GM15510 (cell line): Measurements from ENCODE around the gene ZNF142.
A peak's percentile ranks its signal among the peaks of the same experiment; 100 is the strongest.

Experiments
- POLR2A ChIP-seq: IDR thresholded peaks from 3 replicates; pipeline ENCODE4 v1.6.1; 2011; ENCODE audit warnings: borderline replicate concordance; ENCODE audit not compliant: insufficient read length; ENCODE audit errors: extremely low read depth

Gene ZNF142, protein sequence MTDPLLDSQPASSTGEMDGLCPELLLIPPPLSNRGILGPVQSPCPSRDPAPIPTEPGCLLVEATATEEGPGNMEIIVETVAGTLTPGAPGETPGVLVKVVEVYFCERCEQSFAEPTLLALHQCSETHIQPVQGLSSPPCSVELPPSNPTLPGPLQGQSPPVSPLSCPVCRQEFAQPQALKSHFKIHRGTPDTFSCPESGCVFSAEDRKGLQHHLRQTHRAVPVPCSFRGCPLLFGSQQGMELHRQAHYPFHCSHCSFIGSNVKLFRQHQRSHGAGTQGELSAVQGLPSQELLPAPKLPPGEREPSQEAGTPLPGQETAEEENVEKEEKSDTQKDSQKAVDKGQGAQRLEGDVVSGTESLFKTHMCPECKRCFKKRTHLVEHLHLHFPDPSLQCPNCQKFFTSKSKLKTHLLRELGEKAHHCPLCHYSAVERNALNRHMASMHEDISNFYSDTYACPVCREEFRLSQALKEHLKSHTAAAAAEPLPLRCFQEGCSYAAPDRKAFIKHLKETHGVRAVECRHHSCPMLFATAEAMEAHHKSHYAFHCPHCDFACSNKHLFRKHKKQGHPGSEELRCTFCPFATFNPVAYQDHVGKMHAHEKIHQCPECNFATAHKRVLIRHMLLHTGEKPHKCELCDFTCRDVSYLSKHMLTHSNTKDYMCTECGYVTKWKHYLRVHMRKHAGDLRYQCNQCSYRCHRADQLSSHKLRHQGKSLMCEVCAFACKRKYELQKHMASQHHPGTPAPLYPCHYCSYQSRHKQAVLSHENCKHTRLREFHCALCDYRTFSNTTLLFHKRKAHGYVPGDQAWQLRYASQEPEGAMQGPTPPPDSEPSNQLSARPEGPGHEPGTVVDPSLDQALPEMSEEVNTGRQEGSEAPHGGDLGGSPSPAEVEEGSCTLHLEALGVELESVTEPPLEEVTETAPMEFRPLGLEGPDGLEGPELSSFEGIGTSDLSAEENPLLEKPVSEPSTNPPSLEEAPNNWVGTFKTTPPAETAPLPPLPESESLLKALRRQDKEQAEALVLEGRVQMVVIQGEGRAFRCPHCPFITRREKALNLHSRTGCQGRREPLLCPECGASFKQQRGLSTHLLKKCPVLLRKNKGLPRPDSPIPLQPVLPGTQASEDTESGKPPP (N-terminal part only)

GRCh38 chr2:218659258-218659987 is at the start of gene ZNF142, which contains the start of gene BCS1L:
ZNF142 (minus strand) TSS chr2:218659623; CDS start chr2:218656429, 3,194 bp downstream.
BCS1L (plus strand) TSS chr2:218659683; CDS start chr2:218660988, 1,305 bp downstream.
- TF ChIP-seq POLR2A: peak; percentile 81

GRCh38 chr2:218708086-218708485 is 48.7 kb upstream of the ZNF142 start:
- no peak for TF ChIP-seq POLR2A

- TF ChIP-seq POLR2A: no peak
Observed at GRCh38 chr2:218703341-218703740, 43.9 kb upstream of the ZNF142 start.

GRCh38 chr2:218701806-218702205 is 42.4 kb upstream of the ZNF142 start:
- TF ChIP-seq POLR2A: no peak

DNA sequence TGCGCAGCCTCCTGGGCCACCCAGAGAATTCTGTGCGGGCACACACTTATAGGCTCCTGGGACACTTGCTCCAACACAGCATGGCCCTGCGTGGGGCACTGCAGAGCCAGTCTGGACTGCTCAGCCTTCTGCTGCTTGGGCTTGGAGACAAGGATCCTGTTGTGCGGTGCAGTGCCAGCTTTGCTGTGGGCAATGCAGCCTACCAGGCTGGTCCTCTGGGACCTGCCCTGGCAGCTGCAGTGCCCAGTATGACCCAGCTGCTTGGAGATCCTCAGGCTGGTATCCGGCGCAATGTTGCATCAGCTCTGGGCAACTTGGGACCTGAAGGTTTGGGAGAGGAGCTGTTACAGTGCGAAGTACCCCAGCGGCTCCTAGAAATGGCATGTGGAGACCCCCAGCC is 39.5 kb upstream of the ZNF142 start:
- TF ChIP-seq POLR2A: no peak

DNA sequence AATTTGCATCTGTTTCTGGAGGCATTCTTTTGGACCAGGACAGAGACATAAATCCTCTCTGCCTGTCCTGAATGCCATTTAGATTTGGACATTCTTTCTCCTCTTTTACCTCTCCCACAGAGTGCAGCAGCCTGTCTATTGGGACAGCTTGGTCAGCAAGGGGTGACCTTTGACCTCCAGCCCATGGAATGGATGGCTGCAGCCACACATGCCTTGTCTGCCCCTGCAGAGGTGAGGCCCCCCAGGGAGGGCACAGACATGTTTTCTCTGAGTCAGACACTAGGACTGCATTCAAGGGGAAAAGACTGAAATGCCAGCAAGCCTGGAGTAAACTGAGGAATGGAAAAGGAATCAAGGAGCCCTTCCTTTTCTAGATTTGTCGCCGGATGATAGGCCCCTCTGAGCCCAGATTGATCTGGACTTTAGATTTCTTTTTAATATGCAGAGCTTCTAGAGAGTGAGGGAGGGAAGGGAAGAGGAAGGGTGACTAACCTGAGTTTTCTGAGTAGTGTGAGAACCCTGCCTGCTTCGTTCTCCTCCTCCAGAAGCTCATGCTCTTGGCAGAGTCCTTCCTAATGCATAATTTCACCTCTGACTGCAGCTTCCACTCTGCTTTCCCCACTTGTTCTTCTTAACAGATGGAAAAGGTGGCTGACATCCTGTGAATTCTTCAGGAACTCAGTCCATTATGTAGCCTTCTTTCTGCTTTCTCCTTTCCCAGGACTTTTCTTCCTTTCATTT is 35.2 kb upstream of the ZNF142 start:
- TF ChIP-seq POLR2A: no peak

- TF ChIP-seq POLR2A: no peak
Observed at GRCh38 chr2:218691234-218691633, 31.8 kb upstream of the ZNF142 start.

DNA sequence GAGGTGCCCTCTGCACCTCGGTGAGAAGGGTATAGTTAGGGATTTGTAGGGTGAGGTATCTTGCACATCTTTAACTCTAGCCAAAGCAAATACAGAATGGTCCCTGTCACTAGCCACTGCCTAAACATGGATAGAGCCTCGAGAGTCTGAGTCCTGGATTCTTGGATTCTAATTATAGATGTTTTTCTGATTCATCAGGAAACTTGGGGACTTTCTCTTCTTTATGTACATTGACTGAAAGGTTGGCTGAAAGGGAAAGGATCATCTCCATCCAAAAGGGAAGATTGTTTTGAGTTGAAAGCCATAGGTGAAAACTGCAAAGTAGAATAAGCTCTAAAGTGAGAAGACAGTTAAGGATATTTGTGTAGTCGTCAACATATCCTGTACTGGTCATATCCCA is 20.6 kb upstream of the ZNF142 start:
- no peak for TF ChIP-seq POLR2A

DNA sequence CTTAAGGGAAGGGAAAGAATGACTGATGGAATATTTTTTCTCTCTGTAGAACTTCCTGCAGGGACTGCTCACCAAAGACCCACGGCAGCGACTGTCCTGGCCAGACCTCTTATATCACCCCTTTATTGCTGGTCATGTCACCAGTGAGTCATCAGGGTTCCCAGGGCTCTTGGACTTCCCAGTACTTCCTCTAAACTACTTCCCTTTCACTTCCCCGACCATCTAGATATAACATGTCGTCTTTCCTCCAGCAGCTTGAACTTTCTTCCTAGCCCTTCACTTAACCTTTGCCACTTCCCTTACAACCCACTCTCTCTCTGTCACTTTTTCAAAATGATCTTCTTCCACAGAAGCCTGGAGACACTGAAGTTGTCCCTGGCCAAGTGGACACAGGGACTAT is 19.7 kb upstream of the ZNF142 start:
- no peak for TF ChIP-seq POLR2A

DNA sequence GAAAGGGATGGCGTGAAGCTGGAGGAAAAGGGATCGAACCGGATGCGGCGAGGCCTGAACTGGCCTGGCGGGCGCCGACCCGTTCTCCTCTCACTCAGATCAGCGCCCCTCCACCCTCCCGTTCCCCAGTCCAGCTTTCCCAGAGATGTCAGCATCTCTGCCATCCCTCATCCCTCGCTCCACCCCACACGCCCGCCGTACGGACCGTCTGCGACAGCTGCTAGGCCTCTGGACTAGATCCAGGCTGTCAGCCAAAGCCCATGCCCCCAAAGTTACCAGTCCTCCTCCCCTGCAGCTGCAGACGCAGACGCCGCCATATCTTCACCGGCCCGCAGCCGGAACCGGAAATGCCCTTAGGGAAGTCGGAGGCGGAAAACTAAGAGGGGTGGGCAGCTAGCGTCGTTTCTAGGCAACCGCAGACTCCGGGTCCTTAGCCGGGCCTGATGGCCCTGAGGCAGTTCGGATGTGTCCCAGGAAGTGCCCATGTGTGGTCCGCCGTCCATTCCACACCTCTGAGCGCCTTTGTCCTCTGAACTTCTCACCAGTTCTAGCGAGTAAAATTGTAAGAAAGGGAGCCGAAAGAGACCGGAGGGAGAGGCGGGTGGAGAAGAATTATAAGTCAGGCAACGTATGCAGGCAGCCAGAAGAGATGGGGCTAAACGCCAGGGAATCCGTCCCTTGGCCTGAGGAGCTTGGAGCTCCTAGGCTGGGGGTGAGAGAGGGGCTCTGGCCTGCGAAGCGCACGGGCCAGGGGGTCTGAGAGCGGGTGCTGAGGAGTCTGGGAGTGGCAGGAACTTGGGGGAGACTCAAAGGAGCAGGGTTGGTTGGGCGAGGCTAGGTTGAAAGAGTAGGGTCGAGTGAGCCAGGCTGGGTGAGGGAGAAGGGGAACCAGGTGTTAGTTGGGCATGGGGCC is 12.5 kb upstream of the ZNF142 start, which contains the start of the genes RNF25 and STK36:
Gene RNF25 (minus strand): TSS at position 349 of the 913 bp plus-strand sequence. CDS start 32 bp downstream, at position 317.
Gene STK36 (plus strand): TSS at position 433 of the 913 bp plus-strand sequence. CDS start 744 bp downstream, outside the sequence.
- peak; percentile 81 for TF ChIP-seq POLR2A

DNA sequence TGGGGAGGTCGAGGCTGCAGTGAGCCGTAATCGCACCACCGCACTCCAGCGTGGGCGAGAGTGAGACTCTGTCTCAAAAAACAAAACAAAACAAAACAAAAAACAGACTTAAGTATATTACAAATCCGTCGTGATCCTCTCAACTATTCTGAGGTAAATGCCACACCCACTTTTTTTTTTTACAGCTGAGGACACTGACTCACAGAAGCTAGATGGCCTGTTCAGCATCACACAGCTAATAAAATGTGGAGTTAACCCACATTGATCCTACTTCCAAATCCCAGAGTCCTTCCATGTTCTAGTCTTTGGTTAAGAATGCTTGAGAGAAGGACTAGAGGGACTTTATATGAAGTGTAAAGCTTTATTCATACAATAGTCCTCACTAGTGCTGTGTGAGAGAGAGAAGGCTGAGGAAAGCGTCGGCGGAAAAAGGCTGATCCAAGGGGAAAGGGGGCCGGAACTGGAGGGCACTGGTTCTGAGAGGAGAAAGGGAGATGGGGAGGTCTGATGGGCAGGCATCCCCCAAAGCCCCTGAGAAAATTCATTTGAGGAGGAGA is 11.8 kb upstream of the ZNF142 start:
- TF ChIP-seq POLR2A: no peak

DNA sequence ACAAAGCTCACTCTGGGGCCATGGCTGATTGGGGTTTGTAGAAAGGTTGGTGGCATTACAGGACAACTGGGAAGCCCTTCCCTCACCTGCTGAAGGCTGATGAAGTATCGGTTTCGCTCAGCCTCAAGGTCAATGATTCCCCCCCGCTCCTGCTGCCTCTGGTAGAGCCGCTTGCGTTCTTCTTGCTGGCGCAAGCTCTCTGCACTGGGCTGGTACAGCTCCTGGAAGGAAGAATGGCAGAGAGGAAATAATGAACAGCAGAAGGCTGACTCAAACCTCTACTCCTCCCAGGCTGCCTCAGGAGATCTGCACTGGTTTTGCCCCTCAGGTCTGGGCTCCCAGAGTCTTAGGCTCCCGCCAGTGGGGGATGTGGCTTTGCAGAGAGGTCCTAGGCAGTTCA is 5.2 kb upstream of the ZNF142 start:
- no peak for TF ChIP-seq POLR2A
